Spleen (tissue), 7 donors: ENCODE results near the gene ABCB9.

ENCODE experiments used
- POLR2AphosphoS5 ChIP-seq, 3 donors: sonication (generic); formaldehyde crosslinking; IDR thresholded peaks; one replicate each; pipeline ENCODE4 v1.5.1; 2017; ENCODE audit warnings: antibody characterized with exemption in 3 of 3
- TF ChIP-seq, protein P1 (sequence below), 11 experiments: fragments of 200-600 bp in 7 of 11; fragments of 450-650 bp in 4 of 11; sonication (generic) in 4 of 11; IDR thresholded peaks in 8 of 11; conservative IDR thresholded peaks in 3 of 11; 1 replicate in 7 of 11; 2 replicates in 4 of 11; pipeline versions ENCODE4 v1.4.0 to v1.8.0; 2016 to 2021; ENCODE audit warnings: antibody characterized with exemption in 11 of 11, inconsistent platforms in 4 of 11, mild to moderate bottlenecking in 1 of 11
- donor health status: DM: no; HTN: no; CAD: no; lungs with moderate emphysema.
- donor health status: DM: no; HTN: no; CAD: no.
- donor health status: DM: no; HTN: no; CAD: no.

DNA sequence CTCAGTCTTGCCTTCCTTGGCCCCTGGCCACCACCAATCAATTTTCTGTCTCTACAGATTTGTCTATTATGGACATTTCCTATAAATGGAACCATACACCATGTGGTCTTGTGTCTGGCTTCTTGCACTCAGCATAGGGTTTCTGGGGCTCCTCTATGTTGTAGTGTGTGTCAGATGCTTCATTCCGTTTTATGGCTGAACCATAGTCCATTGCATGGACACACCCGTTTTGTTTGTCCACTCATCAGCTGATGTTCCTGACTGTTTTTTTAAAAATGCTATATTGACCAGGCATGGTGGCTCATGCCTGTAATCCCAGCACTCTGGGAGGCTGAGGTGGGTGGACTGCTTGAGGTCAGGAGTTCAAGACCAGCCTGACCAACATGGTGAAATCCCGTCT, 35.2 kb upstream of the ABCB9 start:
- TF ChIP-seq, protein P1, sequence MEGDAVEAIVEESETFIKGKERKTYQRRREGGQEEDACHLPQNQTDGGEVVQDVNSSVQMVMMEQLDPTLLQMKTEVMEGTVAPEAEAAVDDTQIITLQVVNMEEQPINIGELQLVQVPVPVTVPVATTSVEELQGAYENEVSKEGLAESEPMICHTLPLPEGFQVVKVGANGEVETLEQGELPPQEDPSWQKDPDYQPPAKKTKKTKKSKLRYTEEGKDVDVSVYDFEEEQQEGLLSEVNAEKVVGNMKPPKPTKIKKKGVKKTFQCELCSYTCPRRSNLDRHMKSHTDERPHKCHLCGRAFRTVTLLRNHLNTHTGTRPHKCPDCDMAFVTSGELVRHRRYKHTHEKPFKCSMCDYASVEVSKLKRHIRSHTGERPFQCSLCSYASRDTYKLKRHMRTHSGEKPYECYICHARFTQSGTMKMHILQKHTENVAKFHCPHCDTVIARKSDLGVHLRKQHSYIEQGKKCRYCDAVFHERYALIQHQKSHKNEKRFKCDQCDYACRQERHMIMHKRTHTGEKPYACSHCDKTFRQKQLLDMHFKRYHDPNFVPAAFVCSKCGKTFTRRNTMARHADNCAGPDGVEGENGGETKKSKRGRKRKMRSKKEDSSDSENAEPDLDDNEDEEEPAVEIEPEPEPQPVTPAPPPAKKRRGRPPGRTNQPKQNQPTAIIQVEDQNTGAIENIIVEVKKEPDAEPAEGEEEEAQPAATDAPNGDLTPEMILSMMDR (IDR thresholded peaks at IDR 0.05 in 8 of 11, conservative IDR thresholded peaks at IDR 0.05 in 3 of 11) = no peak
- TF ChIP-seq POLR2AphosphoS5 (IDR thresholded peaks at IDR 0.05) = no peak
